ENCODE data around the gene CCZ1.
"Not testable (repeated sequence)": the region's sequence is repeated elsewhere in the genome, so short reads cannot be mapped to it uniquely, and the experiment has no call there.

DNA sequence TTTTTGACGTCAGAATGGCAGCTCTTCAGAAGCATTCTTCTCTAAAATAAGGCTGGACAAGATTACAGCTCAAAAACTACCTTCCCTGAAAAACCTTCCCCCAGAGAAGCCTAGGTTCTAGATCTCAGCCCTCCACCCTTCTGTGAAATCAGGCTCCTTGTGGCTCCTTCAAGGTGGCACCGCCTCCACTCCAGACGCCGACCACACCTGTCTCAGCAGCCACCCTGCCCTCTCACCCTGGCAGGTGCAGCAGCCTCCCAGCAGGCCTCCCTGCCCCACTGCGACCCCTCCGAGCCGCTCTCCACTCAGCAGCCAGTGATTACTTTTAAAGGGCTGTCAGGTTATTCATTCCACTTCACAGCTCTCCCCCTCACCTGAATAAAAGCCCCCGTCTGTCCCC lies 75.0 kb downstream of the CCZ1 start:
- TF ChIP-seq, protein P1, sequence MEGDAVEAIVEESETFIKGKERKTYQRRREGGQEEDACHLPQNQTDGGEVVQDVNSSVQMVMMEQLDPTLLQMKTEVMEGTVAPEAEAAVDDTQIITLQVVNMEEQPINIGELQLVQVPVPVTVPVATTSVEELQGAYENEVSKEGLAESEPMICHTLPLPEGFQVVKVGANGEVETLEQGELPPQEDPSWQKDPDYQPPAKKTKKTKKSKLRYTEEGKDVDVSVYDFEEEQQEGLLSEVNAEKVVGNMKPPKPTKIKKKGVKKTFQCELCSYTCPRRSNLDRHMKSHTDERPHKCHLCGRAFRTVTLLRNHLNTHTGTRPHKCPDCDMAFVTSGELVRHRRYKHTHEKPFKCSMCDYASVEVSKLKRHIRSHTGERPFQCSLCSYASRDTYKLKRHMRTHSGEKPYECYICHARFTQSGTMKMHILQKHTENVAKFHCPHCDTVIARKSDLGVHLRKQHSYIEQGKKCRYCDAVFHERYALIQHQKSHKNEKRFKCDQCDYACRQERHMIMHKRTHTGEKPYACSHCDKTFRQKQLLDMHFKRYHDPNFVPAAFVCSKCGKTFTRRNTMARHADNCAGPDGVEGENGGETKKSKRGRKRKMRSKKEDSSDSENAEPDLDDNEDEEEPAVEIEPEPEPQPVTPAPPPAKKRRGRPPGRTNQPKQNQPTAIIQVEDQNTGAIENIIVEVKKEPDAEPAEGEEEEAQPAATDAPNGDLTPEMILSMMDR (conservative IDR thresholded peaks at IDR 0.05; ENCODE audit: low read length) = not testable (repeated sequence)
- TF ChIP-seq EZH2phosphoT487 (IDR thresholded peaks at IDR 0.05; ENCODE audit: borderline replicate concordance, low read depth, low read length) = not testable (repeated sequence)

Data from OCI-LY7 (cell line).